Keratinocyte (primary cell): Measurements from ENCODE around the gene SQSTM1. TPM values are rescaled to one million over a fixed set of nuclear protein-coding genes. Genes with fewer than 3 reads are reported as not detected.

Experiments
- DNase-seq: peaks from one replicate; pipeline ENCODE4 v3.0.0-alpha.2; 2011; ENCODE audit warnings: low read depth, missing footprints, low spot score
- FAIRE-seq: peaks from 2 replicates; lab custom pipeline; 2011; peaks lifted over from hg19 to GRCh38; lab: Jason Lieb, UNC
- H2AFZ ChIP-seq: 2 replicates; pipeline ENCODE4 v1.6.0; 2012; ENCODE audit warnings: low read length, control low read depth, inconsistent platforms; ENCODE audit not compliant: control insufficient read depth
- H3K27ac ChIP-seq: 2 replicates; pipeline ENCODE4 v1.5.1; 2011; ENCODE audit warnings: low read length; ENCODE audit not compliant: control insufficient read depth, insufficient read depth
- H3K27me3 ChIP-seq: 3 replicates; pipeline ENCODE4 v1.6.0; 2011; ENCODE audit warnings: low read length; ENCODE audit not compliant: control insufficient read depth, insufficient read depth; ENCODE audit errors: extremely low read depth
- H3K36me3 ChIP-seq, 2 experiments: 2 replicates in 1 of 2; 3 replicates in 1 of 2; pipeline ENCODE4 v1.5.1; 2011; ENCODE audit warnings: low read length in 2 of 2, mild to moderate bottlenecking in 1 of 2; ENCODE audit not compliant: control insufficient read depth in 2 of 2, insufficient read depth in 2 of 2; ENCODE audit errors: extremely low read depth in 1 of 2
- H3K4me1 ChIP-seq: 3 replicates; pipeline ENCODE4 v1.5.1; 2011; ENCODE audit warnings: low read length; ENCODE audit not compliant: control insufficient read depth, insufficient read depth; ENCODE audit errors: extremely low read depth
- H3K4me2 ChIP-seq: 3 replicates; pipeline ENCODE4 v1.6.0; 2011; ENCODE audit warnings: low read depth, low read length; ENCODE audit not compliant: control insufficient read depth, insufficient read depth; ENCODE audit errors: extremely low read depth
- H3K4me3 ChIP-seq, 3 experiments: fragments of 200-600 bp in 1 of 3; sonication (generic) in 1 of 3; 2 replicates in 2 of 3; 3 replicates in 1 of 3; pipeline ENCODE4 v1.5.1; 2011 to 2016; ENCODE audit warnings: low read length in 3 of 3, mild to moderate bottlenecking in 3 of 3, control low read depth in 2 of 3, inconsistent platforms in 1 of 3, low read depth in 1 of 3, mixed read lengths in 1 of 3, mixed run types in 1 of 3, moderate library complexity in 1 of 3; ENCODE audit not compliant: control insufficient read depth in 2 of 3, insufficient read depth in 2 of 3; ENCODE audit errors: extremely low read depth in 1 of 3
- H3K79me2 ChIP-seq: 2 replicates; pipeline ENCODE4 v1.6.0; 2012; ENCODE audit warnings: low read length; ENCODE audit not compliant: control insufficient read depth, insufficient read depth
- H3K9ac ChIP-seq: 3 replicates; pipeline ENCODE4 v1.6.0; 2011; ENCODE audit warnings: low read length; ENCODE audit not compliant: control insufficient read depth, insufficient read depth; ENCODE audit errors: extremely low read depth
- H3K9me1 ChIP-seq: 3 replicates; pipeline ENCODE4 v1.6.0; 2011; ENCODE audit warnings: low read length; ENCODE audit not compliant: control insufficient read depth, insufficient read depth; ENCODE audit errors: extremely low read depth
- H3K9me3 ChIP-seq: 2 replicates; pipeline ENCODE4 v1.5.1; 2012; ENCODE audit warnings: low read depth, low read length; ENCODE audit not compliant: control insufficient read depth
- H4K20me1 ChIP-seq: 3 replicates; pipeline ENCODE4 v1.6.0; 2011; ENCODE audit warnings: low read length; ENCODE audit not compliant: control insufficient read depth, insufficient read depth; ENCODE audit errors: extremely low read depth
- EZH2 ChIP-seq: IDR thresholded peaks from one replicate; pipeline ENCODE4 v1.6.1; 2012; ENCODE audit warnings: inconsistent platforms, mild to moderate bottlenecking, low read length, moderate library complexity
- dilution Hi-C: fragments of 300-500 bp; cut with MboI; formaldehyde crosslinking; loops from one replicate; pipeline ENCODE4 v1.7.0; 2020; ENCODE audit warnings: low sequenced_read_pairs; ENCODE audit not compliant: extremely low pct_ligation_motif_present
- polyA plus RNA-seq, 5 experiments: library from polyadenylated mRNA; depleted of rRNA in 3 of 5; stranded (reverse) in 3 of 5; stranded (forward) in 1 of 5; unstranded in 1 of 5; fragments of >200 nt; gene quantifications; 1 replicate in 1 of 5; 2 replicates in 3 of 5; 3 replicates in 1 of 5; pipeline versions ENCODE4 v1.2.1 to v1.2.3, GENCODE V29; 2011 to 2012; ENCODE audit warnings: missing spikeins in 2 of 5, low read depth in 1 of 5, low replicate concordance in 1 of 5
- TF ChIP-seq, protein P1 (sequence below), 3 experiments: IDR thresholded peaks in 1 of 3; conservative IDR thresholded peaks in 1 of 3; optimal IDR thresholded peaks in 1 of 3; 2 replicates in 2 of 3; 3 replicates in 1 of 3; pipeline versions ENCODE3 to v1.5.1; 2011; ENCODE audit warnings: low read length in 3 of 3, mild to moderate bottlenecking in 3 of 3, moderate library complexity in 2 of 3, control low read depth in 1 of 3, inconsistent platforms in 1 of 3; ENCODE audit not compliant: insufficient read depth in 2 of 3; ENCODE audit errors: extremely low read depth in 1 of 3

SQSTM1 gene
- polyA plus RNA-seq, 1 donor (not counting 4 experiments of a cell fraction or from before 2014, with no cell fraction given) = 75.7 TPM

DNA sequence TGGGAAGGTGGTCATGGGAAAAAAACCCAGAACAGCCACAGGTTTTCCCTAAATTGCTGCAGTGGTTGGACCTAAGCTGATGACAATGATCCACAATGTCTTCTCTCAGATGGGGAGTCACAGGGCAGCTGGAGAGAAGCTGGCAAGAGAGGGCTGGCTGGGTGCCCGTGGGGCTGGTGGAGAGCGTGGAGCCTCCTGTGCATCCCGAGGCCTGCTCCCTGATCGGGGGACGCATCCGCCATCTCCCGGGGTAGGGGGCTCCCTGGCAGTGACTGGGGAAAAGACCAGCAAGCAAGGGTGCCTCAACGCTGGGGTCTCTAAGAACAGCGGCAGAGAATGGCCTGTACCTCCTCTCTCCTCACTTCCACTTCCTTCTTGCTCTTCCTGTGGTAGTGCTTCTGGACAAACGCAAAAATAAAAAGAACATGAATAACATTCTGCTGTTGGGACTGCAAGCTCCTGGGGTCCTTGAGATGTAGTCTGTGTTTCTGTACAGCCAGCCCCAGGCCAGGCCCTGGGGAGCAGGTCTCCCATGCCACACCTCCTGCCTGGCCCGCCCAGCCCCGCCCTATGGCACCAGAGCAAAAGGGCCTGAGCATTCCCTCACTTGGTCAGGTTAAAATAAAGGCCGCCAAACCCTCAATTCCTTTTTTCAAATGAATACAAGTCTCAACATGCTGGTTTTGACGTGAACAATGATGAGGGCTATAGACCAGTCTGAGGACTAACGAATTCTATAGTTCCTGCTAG is 45.0 kb downstream of the SQSTM1 start:
- TF ChIP-seq, protein P1, sequence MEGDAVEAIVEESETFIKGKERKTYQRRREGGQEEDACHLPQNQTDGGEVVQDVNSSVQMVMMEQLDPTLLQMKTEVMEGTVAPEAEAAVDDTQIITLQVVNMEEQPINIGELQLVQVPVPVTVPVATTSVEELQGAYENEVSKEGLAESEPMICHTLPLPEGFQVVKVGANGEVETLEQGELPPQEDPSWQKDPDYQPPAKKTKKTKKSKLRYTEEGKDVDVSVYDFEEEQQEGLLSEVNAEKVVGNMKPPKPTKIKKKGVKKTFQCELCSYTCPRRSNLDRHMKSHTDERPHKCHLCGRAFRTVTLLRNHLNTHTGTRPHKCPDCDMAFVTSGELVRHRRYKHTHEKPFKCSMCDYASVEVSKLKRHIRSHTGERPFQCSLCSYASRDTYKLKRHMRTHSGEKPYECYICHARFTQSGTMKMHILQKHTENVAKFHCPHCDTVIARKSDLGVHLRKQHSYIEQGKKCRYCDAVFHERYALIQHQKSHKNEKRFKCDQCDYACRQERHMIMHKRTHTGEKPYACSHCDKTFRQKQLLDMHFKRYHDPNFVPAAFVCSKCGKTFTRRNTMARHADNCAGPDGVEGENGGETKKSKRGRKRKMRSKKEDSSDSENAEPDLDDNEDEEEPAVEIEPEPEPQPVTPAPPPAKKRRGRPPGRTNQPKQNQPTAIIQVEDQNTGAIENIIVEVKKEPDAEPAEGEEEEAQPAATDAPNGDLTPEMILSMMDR (optimal IDR thresholded peaks at IDR 0.05 in 1 of 3, IDR thresholded peaks at IDR 0.05 in 1 of 3, conservative IDR thresholded peaks at IDR 0.05 in 1 of 3; ENCODE audit: extremely low read depth in 1 of 3, insufficient read depth in 2 of 3, low read length in 3 of 3) = no peak
- TF ChIP-seq EZH2 = no peak
- no peak overlapping the region for H3K9ac ChIP-seq
- dilution Hi-C loops = no loop called here
- no peaks in the 10 kb centered on the region for H4K20me1 ChIP-seq
- no peak for DNase-seq
- no peak overlapping the region for H3K4me3 ChIP-seq
- FAIRE-seq = no peak
- H3K4me1 ChIP-seq = peaks cover 2% of the 10 kb centered on the region
- no peak overlapping the region for H3K27ac ChIP-seq
- H3K27me3 ChIP-seq = no peaks in the 10 kb centered on the region
- no peaks in the 10 kb centered on the region for H3K9me1 ChIP-seq
- no peaks in the 10 kb centered on the region for H3K9me3 ChIP-seq
- no peaks in the 10 kb centered on the region for H3K79me2 ChIP-seq
- H2AFZ ChIP-seq = no peak overlapping the region
- peaks cover 23 to 55% of the 10 kb centered on the region in 2 experiments for H3K36me3 ChIP-seq
- H3K4me2 ChIP-seq = no peak overlapping the region

DNA sequence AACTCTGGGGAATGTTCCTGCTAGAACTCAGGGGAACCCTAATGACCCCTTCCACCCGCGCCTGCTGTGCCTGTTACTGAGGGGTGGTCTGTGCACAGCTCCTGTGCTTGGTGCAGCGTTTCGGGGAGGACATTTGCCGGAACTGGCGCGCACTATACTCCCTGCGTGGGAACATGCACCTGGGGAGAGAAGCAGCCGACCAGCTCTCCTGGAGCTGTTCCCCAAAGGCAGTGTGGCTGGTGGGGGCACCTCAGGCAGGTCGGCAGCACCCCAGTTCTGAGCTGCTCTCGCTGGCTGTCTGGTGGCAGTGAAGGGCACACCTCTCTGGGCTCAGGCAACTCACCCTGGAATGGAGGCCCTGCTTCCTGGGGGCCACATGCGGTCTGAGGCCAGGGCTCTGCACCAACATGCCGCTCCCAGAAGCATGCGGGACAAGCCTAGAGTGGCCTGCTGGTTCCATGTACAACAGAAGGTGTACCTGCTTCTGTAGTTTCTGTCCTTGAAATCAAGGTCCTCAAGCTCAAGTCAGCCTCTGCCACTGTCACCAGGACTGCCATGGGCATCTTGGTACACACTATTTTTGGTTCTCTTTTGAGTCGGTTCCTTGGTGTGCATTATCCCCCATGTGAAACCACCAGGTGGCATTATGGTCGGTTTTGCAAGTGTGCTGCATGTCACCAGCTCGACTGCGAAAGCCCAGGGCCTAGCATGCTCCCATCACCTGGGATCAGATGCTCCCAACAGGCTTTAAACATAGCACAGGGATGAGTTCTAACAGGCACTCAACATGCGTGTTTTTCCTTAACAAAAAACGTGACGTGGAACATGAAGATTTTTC is 45.8 kb downstream of the SQSTM1 start:
- dilution Hi-C loops = no loop called here
- peaks cover 2% of the 10 kb centered on the region for H3K4me1 ChIP-seq
- DNase-seq = no peak
- no peak overlapping the region for H3K4me2 ChIP-seq
- H3K9me3 ChIP-seq = no peaks in the 10 kb centered on the region
- TF ChIP-seq, protein P1 (optimal IDR thresholded peaks at IDR 0.05 in 1 of 3, IDR thresholded peaks at IDR 0.05 in 1 of 3, conservative IDR thresholded peaks at IDR 0.05 in 1 of 3; ENCODE audit: extremely low read depth in 1 of 3, insufficient read depth in 2 of 3, low read length in 3 of 3) = peak in 1 of 3 experiments; percentile 19
- TF ChIP-seq EZH2 = no peak
- no peak overlapping the region for H3K9ac ChIP-seq
- H2AFZ ChIP-seq = no peak overlapping the region
- H3K36me3 ChIP-seq = peaks cover 28 to 60% of the 10 kb centered on the region in 2 experiments
- H3K9me1 ChIP-seq = no peaks in the 10 kb centered on the region
- H3K4me3 ChIP-seq = no peak overlapping the region
- FAIRE-seq = no peak
- no peak overlapping the region for H3K27ac ChIP-seq
- no peaks in the 10 kb centered on the region for H3K79me2 ChIP-seq
- no peaks in the 10 kb centered on the region for H4K20me1 ChIP-seq
- no peaks in the 10 kb centered on the region for H3K27me3 ChIP-seq
